ENCODE data around the gene CYBA. TPM values are rescaled to one million over a fixed set of nuclear protein-coding genes. Genes with fewer than 3 reads are reported as not detected.
A peak's percentile ranks its signal among the peaks of the same experiment; 100 is the strongest.

The CYBA gene
- total RNA-seq, 1 donor from 2014 or later = 90.8 TPM

DNA sequence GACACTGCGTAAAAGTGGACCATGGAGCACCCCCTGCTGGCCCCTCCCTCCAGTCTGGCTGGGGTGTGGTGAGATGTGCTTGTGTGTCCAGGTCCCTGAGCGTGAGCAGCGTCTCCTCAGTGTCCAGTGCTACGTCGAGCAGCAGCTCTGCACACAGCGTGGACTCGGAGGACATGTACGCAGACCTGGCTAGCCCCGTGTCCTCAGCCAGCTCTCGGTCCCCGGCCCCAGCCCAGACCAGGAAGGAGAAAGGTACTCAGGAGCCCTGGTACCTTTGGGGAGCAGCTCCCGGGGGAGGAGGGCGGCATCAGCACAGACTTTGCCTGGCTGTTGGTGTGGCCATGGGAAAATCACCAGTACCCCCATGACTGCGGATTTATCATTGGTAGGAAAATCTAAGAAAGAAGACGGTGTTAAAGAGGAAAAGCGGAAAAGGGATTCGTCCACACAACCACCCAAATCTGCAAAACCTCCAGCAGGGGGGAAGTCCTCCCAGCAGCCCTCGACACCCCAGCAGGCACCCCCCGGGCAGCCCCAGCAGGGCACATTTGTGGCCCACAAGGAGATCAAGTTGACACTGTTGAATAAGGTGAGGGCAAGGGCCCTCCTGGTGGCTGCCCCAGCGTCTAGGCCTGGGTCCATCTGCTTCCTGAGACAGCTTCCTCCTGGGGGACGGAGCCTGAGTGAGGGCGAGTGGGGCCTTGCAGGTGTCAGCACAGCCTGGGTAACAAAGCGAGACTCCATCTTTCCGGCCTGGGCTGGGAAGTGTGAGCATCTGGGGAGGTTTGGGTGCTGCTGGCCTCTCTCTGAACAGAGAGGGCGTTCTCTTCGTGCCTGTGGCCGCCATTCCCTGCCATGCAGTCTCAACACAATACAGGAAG is 23.1 kb downstream of the CYBA start:
- Histone ChIP-seq H3K4me3 (ENCODE audit: low read length in 3 of 3) (no peak overlapping the region), H3K9ac (ENCODE audit: low read depth in 1 of 3, low read length in 3 of 3) (peak overlapping the region in 1 of 3 donors; percentile 8), H3K9me3 (ENCODE audit: control insufficient read depth in 3 of 3, low read length in 3 of 3) (no peaks in the 10 kb centered on the region), H3K27me3 (ENCODE audit: control insufficient read depth in 3 of 3, insufficient read depth in 3 of 3, low read length in 3 of 3) (no peaks in the 10 kb centered on the region), H3K4me1 (ENCODE audit: control insufficient read depth in 3 of 3, insufficient read depth in 3 of 3, low read length in 3 of 3) (peaks cover 0 to 2% (median 0%) of the 10 kb centered on the region in 3 donors), H3K36me3 (ENCODE audit: control insufficient read depth in 3 of 3, insufficient read depth in 3 of 3, low read length in 3 of 3) (peaks cover 63 to 66% (median 63%) of the 10 kb centered on the region in 3 donors), H3K27ac (ENCODE audit: low read depth, low read length) (no peak overlapping the region)

DNA sequence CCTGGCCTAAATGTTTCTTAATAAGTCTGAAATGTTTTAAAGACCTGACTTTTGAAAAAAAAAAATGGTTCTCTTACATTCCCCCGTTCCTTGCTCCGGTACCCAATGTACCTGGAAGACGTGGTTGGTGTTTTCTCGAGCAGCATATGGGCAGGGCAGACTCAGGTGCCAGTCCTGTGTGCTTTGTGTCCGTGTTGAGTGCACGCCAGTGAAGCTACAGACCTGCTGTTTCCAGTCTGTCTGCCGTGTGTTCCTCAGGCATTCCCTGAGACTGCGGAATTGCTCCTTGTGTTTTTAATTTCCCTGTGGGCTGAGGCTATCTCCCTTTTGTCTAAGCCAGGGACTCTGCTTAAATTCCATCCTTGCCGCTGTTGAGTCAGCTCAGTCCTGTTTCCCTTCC is 24.2 kb downstream of the CYBA start:
- Histone ChIP-seq H3K9me3 (ENCODE audit: control insufficient read depth in 3 of 3, low read length in 3 of 3) (no peaks in the 10 kb centered on the region), H3K27me3 (ENCODE audit: control insufficient read depth in 3 of 3, insufficient read depth in 3 of 3, low read length in 3 of 3) (no peaks in the 10 kb centered on the region), H3K4me1 (ENCODE audit: control insufficient read depth in 3 of 3, insufficient read depth in 3 of 3, low read length in 3 of 3) (peaks cover 0 to 2% (median 0%) of the 10 kb centered on the region in 3 donors), H3K9ac (ENCODE audit: low read depth in 1 of 3, low read length in 3 of 3) (no peak overlapping the region), H3K4me3 (ENCODE audit: low read length in 3 of 3) (no peak overlapping the region), H3K27ac (ENCODE audit: low read depth, low read length) (no peak overlapping the region), H3K36me3 (ENCODE audit: control insufficient read depth in 3 of 3, insufficient read depth in 3 of 3, low read length in 3 of 3) (peaks cover 63 to 75% (median 65%) of the 10 kb centered on the region in 3 donors)

DNA sequence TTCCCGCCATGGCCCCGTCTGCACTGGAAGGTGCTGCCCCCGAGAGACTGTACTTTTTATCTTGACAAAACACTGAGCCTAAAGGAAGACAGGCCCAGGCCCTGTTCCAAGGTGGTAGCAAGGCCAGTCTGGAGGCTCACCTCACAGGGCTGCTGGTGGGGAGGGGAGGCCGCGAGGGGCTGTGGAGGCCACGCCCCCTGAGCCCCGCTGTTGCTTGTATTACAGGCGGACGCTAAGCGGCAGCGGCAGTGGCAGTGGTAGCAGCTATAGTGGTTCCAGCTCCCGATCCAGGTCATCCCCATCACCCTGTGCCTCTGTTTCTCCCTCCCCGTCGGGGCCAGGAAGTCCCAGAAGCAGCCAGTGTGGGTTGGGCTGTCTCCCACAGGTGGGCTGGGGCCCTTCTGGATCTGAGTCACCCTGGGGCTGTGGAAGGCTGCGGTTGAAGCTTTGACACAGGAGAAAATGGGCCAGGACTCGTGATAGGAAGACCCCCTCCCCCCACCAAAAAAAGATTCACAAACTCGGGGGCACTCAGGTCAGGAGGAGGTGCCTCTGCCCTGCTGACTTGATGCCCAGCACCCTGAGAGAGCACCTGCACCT is 25.8 kb downstream of the CYBA start:
- no peak overlapping the region for H3K4me3 ChIP-seq (ENCODE audit: low read length in 3 of 3)
- no peak overlapping the region for H3K27ac ChIP-seq (ENCODE audit: low read depth, low read length)
- H3K27me3 ChIP-seq (ENCODE audit: control insufficient read depth in 3 of 3, insufficient read depth in 3 of 3, low read length in 3 of 3) = no peaks in the 10 kb centered on the region
- H3K9ac ChIP-seq (ENCODE audit: low read depth in 1 of 3, low read length in 3 of 3) = no peak overlapping the region
- peaks cover 51 to 64% (median 58%) of the 10 kb centered on the region in 3 donors for H3K36me3 ChIP-seq (ENCODE audit: control insufficient read depth in 3 of 3, insufficient read depth in 3 of 3, low read length in 3 of 3)
- no peaks in the 10 kb centered on the region for H3K9me3 ChIP-seq (ENCODE audit: control insufficient read depth in 3 of 3, low read length in 3 of 3)
- H3K4me1 ChIP-seq (ENCODE audit: control insufficient read depth in 3 of 3, insufficient read depth in 3 of 3, low read length in 3 of 3) = peaks cover 0 to 2% (median 0%) of the 10 kb centered on the region in 3 donors

DNA sequence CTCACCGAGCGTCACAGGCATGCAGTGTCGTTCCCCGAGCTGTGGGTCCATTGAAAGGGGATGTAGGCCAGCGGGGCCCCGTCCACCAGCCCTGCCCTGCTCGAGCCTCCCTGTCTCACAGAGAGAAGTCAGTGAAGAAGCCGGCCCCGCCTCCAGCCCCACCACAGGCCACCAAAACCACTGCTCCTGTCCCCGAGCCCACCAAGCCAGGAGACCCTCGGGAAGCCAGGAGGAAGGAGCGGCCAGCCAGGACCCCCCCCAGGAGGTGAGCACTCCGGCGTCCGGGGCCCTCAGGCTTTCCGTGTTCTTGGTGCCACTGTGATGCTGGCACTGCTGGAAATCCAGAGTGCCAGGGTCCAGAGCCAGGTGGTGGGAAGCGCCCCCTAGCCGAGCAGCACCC is 26.4 kb downstream of the CYBA start:
- H3K4me3 ChIP-seq (ENCODE audit: low read length in 3 of 3) = no peak overlapping the region
- H3K9me3 ChIP-seq (ENCODE audit: control insufficient read depth in 3 of 3, low read length in 3 of 3) = no peaks in the 10 kb centered on the region
- H3K9ac ChIP-seq (ENCODE audit: low read depth in 1 of 3, low read length in 3 of 3) = no peak overlapping the region
- no peak overlapping the region for H3K27ac ChIP-seq (ENCODE audit: low read depth, low read length)
- peaks cover 48 to 65% (median 55%) of the 10 kb centered on the region in 3 donors for H3K36me3 ChIP-seq (ENCODE audit: control insufficient read depth in 3 of 3, insufficient read depth in 3 of 3, low read length in 3 of 3)
- peaks cover 0 to 2% (median 0%) of the 10 kb centered on the region in 3 donors for H3K4me1 ChIP-seq (ENCODE audit: control insufficient read depth in 3 of 3, insufficient read depth in 3 of 3, low read length in 3 of 3)
- H3K27me3 ChIP-seq (ENCODE audit: control insufficient read depth in 3 of 3, insufficient read depth in 3 of 3, low read length in 3 of 3) = no peaks in the 10 kb centered on the region

DNA sequence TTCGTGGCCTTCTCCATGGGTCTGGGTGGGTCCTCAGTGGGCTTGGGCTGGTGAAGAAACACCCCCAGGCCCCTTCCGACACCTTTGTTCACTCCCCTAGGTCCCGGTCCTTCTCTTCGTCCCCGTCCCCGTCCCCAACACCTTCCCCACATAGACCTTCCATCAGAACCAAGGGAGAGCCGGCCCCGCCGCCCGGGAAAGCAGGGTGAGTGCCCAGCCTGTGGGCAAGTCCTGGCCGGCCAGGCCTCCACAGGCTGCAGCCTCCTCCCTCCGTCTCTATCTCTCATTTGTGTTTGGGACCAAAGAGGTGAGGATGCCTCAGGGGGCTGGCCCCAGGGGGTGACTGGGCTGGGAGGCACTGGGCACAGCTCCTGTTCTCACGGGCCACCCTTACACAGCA is 27.0 kb downstream of the CYBA start:
- H3K4me3 ChIP-seq (ENCODE audit: low read length in 3 of 3) = no peak overlapping the region
- H3K9me3 ChIP-seq (ENCODE audit: control insufficient read depth in 3 of 3, low read length in 3 of 3) = no peaks in the 10 kb centered on the region
- no peaks in the 10 kb centered on the region for H3K27me3 ChIP-seq (ENCODE audit: control insufficient read depth in 3 of 3, insufficient read depth in 3 of 3, low read length in 3 of 3)
- H3K4me1 ChIP-seq (ENCODE audit: control insufficient read depth in 3 of 3, insufficient read depth in 3 of 3, low read length in 3 of 3) = peaks cover 0 to 2% (median 0%) of the 10 kb centered on the region in 3 donors
- H3K27ac ChIP-seq (ENCODE audit: low read depth, low read length) = no peak overlapping the region
- no peak overlapping the region for H3K9ac ChIP-seq (ENCODE audit: low read depth in 1 of 3, low read length in 3 of 3)
- peaks cover 45 to 65% (median 55%) of the 10 kb centered on the region in 3 donors for H3K36me3 ChIP-seq (ENCODE audit: control insufficient read depth in 3 of 3, insufficient read depth in 3 of 3, low read length in 3 of 3)

DNA sequence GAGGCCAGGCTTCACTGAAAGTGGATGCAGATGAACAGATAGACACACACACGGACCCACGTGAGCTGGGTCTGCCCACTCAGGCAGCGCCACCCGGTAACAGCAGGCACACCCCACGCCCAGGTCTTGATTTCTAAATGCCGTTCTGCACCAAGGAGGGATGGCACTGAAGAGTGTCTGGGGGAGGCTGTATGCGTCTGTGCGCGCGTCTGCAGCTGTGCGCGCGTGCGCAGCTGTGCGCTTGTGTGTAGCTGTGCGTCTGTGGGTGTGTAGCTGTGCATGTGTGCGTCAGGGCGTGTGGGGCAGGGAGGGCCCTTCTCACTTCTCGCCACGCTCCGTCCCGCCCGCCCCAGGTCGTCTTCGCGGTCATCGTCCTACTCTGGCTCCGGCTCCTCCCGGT is 28.0 kb downstream of the CYBA start:
- no peak overlapping the region for H3K4me3 ChIP-seq (ENCODE audit: low read length in 3 of 3)
- H3K27ac ChIP-seq (ENCODE audit: low read depth, low read length) = no peak overlapping the region
- peaks cover 42 to 56% (median 46%) of the 10 kb centered on the region in 3 donors for H3K36me3 ChIP-seq (ENCODE audit: control insufficient read depth in 3 of 3, insufficient read depth in 3 of 3, low read length in 3 of 3)
- H3K9me3 ChIP-seq (ENCODE audit: control insufficient read depth in 3 of 3, low read length in 3 of 3) = no peaks in the 10 kb centered on the region
- no peaks in the 10 kb centered on the region for H3K4me1 ChIP-seq (ENCODE audit: control insufficient read depth in 3 of 3, insufficient read depth in 3 of 3, low read length in 3 of 3)
- no peaks in the 10 kb centered on the region for H3K27me3 ChIP-seq (ENCODE audit: control insufficient read depth in 3 of 3, insufficient read depth in 3 of 3, low read length in 3 of 3)
- no peak overlapping the region for H3K9ac ChIP-seq (ENCODE audit: low read depth in 1 of 3, low read length in 3 of 3)

DNA sequence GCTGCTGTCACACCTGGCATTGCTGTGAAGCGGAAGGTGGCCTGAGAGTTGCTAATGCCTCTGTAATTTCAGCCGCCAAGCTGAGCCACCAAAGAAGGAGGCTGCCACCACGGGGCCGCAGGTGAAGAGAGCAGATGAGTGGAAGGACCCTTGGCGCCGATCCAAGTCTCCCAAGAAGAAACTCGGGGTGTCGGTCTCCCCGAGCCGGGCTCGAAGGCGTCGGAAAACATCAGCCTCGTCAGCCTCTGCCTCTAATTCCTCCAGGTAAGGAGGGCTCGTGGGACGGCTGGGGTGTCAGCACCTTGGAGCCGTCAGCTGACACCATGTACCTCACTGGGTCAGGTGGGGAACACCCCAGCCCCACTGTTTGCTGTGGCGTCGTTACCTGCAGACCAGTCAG is 28.7 kb downstream of the CYBA start:
- Histone ChIP-seq H3K9ac (ENCODE audit: low read depth in 1 of 3, low read length in 3 of 3) (no peak overlapping the region), H3K27me3 (ENCODE audit: control insufficient read depth in 3 of 3, insufficient read depth in 3 of 3, low read length in 3 of 3) (no peaks in the 10 kb centered on the region), H3K36me3 (ENCODE audit: control insufficient read depth in 3 of 3, insufficient read depth in 3 of 3, low read length in 3 of 3) (peaks cover 37 to 52% (median 41%) of the 10 kb centered on the region in 3 donors)

DNA sequence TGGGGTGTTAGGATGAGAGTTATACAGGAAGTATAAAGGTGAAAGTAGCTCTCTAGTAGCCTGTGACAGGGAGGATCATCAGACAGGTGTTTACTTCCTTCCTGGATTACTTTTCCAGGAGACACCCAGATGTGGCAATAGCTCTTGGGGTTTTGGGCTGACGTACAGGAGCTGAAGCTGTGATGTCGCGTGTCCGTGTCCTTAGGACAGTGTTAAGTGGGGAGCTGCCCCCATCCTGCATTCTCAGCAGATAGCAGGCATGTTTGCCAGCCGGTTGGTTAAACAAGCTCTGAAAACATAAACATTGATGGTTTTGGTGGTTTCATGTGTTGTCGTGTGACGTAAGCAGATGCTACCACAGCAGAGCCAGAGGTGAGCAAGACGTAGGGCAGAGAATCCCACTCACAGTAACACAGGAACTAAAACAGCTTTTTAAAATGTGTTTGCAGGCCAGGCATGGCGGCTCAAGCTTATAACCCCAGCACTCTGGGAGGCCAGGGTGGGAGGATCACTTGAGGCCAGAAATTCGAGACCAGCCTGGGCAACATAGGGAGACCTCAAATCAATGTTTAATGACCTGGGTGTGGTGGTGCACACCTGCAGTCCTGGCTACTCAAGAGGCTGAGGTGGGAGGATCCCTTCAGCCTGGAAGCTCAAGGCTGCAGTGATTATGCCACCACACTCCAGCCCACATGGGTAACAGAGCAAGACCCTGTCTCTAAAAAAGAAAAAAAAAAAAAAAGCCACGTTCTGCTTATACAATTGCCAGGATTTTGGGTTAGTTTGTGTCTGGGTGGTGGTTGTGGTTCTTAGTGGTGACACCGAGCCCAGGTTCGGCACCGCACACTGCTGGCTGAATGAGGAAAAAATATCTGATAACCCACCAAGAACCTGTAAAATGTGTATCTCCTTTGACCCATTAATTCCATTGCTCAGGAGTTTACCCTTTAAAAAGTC is 30.7 kb downstream of the CYBA start:
- no peak overlapping the region for H3K27ac ChIP-seq (ENCODE audit: low read depth, low read length)
- H3K36me3 ChIP-seq (ENCODE audit: control insufficient read depth in 3 of 3, insufficient read depth in 3 of 3, low read length in 3 of 3) = peaks cover 33 to 41% (median 34%) of the 10 kb centered on the region in 3 donors

More for the DNA sequence above, 28.7 kb downstream of the CYBA start:
- Histone ChIP-seq H3K9me3 (ENCODE audit: control insufficient read depth in 3 of 3, low read length in 3 of 3) (no peaks in the 10 kb centered on the region), H3K27ac (ENCODE audit: low read depth, low read length) (no peak overlapping the region), H3K4me3 (ENCODE audit: low read length in 3 of 3) (no peak overlapping the region), H3K4me1 (ENCODE audit: control insufficient read depth in 3 of 3, insufficient read depth in 3 of 3, low read length in 3 of 3) (no peaks in the 10 kb centered on the region)

DNA sequence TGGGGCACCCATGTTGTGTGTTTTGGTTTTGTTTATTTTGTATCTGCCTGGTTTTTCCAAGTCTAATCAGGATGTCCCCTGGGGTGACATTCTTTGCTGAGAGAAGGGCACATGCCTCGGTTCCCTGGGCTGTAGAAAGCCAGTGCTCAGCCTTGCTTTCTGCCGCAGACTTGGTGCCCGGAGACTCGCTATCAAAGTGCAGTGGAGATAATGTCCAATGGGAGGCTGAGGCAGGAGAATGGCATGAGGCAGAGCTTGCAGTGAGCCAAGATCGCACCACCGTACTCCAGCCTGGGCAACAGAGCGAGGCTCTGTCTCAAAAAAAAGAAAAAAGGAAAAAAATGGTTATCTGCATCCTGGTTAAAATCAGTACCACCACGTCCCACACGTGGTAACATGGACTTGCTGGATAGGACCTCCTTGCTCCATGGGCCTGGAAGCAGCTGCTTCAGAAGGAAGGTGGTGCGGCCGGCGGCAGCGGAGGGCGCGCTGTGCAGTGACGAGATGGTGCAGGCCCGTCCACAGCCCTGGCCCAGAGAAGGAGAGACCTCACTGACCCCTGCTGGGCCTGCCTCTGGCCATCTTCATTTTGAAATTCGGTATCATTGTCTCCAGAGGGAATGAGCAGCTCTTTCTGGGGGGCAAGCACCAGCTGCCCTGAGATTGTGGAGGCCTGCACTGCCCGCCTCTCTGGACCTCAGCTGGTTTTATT is 31.7 kb downstream of the CYBA start:
- Histone ChIP-seq H3K9me3 (ENCODE audit: control insufficient read depth in 3 of 3, low read length in 3 of 3) (no peaks in the 10 kb centered on the region), H3K4me1 (ENCODE audit: control insufficient read depth in 3 of 3, insufficient read depth in 3 of 3, low read length in 3 of 3) (peaks cover 0 to 5% (median 4%) of the 10 kb centered on the region in 3 donors), H3K4me3 (ENCODE audit: low read length in 3 of 3) (no peak overlapping the region), H3K9ac (ENCODE audit: low read depth in 1 of 3, low read length in 3 of 3) (no peak overlapping the region), H3K27ac (ENCODE audit: low read depth, low read length) (no peak overlapping the region), H3K27me3 (ENCODE audit: control insufficient read depth in 3 of 3, insufficient read depth in 3 of 3, low read length in 3 of 3) (no peaks in the 10 kb centered on the region), H3K36me3 (ENCODE audit: control insufficient read depth in 3 of 3, insufficient read depth in 3 of 3, low read length in 3 of 3) (peaks cover 25 to 31% (median 25%) of the 10 kb centered on the region in 3 donors)

More for the DNA sequence above, 30.7 kb downstream of the CYBA start:
- no peak overlapping the region for H3K9ac ChIP-seq (ENCODE audit: low read depth in 1 of 3, low read length in 3 of 3)
- peaks cover 0 to 4% (median 0%) of the 10 kb centered on the region in 3 donors for H3K4me1 ChIP-seq (ENCODE audit: control insufficient read depth in 3 of 3, insufficient read depth in 3 of 3, low read length in 3 of 3)
- no peaks in the 10 kb centered on the region for H3K9me3 ChIP-seq (ENCODE audit: control insufficient read depth in 3 of 3, low read length in 3 of 3)
- H3K4me3 ChIP-seq (ENCODE audit: low read length in 3 of 3) = no peak overlapping the region
- no peaks in the 10 kb centered on the region for H3K27me3 ChIP-seq (ENCODE audit: control insufficient read depth in 3 of 3, insufficient read depth in 3 of 3, low read length in 3 of 3)

Measured in skeletal muscle tissue (tissue), 4 donors.